Skeletal muscle cell (primary cell): ENCODE data around the gene OSBPL3.

ENCODE experiments used
- DNase-seq: peaks from one replicate; pipeline ENCODE4 v3.0.0-alpha.2; 2010; ENCODE audit warnings: low read depth
- H3K4me3 ChIP-seq: 2 replicates; pipeline ENCODE4 v1.5.1; 2011; ENCODE audit warnings: low read depth, mild to moderate bottlenecking, control low read depth, low read length, moderate library complexity

Gene OSBPL3

DNA sequence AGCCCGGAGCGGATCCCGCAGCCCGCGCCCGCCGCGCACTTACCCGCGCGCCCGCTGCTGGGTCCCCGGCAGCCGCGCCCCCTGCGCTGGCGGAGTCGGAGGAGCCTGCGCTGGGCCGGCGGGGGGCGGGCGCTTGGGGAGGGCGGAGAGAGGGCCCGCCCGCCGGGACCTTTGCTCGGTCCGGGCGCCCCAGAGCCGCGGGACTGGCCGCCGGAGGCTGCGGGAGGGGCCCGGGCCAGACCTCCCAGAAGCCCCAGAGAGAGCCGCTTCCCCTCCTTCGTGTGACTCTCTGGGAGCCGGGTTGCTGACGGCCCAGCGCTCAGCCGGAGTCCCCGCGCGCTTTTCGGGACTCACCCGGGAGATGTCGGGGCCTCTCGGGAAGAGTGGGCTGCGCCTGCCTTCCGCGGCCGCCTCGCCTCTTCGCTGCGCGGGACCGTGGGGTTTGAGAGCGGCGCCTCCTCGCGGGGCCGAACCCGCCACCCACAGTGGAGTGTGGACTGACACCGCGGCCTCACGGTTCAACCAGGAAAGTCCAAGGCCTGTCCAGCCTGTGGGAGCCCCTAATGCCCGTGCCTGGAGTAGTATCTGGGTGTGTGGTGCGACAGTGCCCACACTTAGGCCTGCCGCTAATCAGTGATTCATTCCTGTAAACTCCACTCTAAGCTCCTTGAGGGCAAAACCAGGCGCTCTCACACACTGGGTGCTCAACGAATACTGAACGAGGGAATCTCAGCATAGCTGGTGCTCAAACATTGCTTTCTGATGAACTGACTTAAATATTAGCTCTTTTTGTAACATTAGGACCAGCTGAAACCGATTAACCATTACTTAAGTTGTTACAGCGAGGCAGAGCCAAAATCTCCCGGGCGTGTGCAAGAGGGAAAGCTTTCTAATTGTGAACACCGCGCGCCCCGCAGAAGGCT is 222.4 kb downstream of the OSBPL3 start, which contains the start of gene GSDME:
TSS of gene GSDME (minus strand) at position 112 of the 923 bp plus-strand sequence. CDS start 7,690 bp downstream, outside the sequence.
- no peak for DNase-seq
- H3K4me3 ChIP-seq = peak within 1 kb of the TSS; percentile 69

DNA sequence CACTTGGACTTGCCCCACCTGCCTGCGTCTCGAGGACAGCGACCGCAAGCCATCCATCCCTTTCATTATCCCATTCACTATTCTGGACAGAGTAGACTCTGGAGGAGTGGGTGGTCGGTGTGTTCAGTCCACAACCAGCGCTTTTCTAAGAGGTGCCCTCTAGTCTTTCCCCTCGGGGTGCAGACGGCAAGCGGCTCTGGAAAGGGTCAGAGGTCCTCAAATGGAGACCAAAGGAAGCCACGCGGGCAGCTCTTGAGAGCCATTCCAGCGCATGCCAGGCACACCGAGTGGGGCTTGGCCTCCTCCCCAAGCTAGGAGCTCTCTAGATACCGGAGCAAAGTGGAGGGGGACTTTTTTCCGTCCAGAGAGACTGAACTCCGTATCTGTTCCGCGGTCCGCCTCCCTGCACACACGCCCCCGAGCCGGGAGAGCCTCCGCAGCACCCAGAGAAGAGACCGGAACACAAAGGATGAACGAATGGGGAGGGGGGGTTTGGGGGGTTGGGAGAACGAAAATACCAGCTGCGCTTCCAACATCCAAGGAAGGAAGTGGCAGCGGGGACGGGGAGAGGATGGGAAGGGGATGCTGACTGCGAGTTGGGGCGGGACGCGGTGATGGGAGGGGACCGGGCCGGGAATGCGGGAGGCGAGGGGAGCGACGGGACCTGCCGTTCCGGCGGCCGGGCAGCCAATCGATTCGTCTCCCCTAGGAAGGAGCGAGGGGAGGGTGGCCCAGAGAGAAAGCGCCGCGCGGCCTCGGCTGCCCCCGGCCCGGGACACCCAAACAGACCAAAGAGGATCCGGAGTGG is 223.2 kb downstream of the OSBPL3 start:
- peak overlapping the region; percentile 69 for H3K4me3 ChIP-seq
- DNase-seq = no peak

- DNase-seq = no peak
- H3K4me3 ChIP-seq = peak overlapping the region; percentile 69
These were observed 224.2 kb downstream of the OSBPL3 start for GRCh38 chr7:24755541-24756407.

DNA sequence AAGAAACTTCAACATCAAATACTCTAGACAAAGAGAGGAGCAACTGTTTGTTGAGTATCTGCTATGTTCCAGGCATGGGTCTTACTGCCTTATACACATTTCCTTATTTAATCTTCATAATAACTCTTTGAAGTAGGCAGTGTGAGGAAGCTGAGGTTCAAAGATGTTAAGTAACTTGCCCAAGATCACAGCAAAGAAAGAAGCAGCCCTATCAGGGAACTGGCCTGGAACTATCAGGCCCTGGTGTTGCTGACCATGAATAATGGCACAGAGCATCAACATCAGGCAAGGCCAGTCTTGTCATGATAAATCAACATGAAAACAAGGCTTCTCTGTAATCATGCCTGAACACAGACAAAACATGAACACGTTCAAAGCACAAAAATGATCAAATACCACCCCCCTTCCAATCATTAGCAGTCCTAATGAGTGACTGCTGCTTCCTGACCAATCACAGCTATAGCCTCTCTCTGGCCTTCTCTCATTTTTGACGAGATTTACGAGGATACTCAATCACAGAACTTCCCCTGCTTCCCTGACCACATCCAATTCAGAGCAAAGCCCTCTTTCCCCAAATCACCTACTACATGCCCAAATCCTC is 225.0 kb downstream of the OSBPL3 start:
- H3K4me3 ChIP-seq = no peak overlapping the region
- DNase-seq = no peak

GRCh38 chr7:24752073-24752800 is 227.7 kb downstream of the OSBPL3 start:
- DNase-seq = no peak
- H3K4me3 ChIP-seq = no peak overlapping the region

DNA sequence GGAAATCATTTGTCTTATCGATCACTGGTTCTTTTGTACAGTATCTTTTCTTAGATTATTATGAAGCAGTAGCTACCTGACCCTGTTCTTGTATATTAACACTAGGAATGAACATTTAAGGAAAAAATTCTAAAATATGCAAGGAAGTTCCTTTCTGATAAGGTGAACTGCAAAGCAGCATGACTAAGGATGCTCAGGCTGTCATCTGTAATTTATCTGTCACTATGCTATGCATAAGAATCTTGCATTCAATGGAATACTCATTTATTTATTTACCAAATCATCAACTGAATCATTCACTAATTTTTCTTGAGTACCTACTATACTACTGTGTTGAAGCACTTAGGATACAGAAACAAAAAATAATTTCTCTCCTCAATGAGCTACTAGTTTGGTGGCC is 228.5 kb downstream of the OSBPL3 start:
- DNase-seq = no peak
- H3K4me3 ChIP-seq = no peak overlapping the region

GRCh38 chr7:24750441-24751055 is 229.4 kb downstream of the OSBPL3 start:
- no peak for DNase-seq
- H3K4me3 ChIP-seq = no peak overlapping the region

DNA sequence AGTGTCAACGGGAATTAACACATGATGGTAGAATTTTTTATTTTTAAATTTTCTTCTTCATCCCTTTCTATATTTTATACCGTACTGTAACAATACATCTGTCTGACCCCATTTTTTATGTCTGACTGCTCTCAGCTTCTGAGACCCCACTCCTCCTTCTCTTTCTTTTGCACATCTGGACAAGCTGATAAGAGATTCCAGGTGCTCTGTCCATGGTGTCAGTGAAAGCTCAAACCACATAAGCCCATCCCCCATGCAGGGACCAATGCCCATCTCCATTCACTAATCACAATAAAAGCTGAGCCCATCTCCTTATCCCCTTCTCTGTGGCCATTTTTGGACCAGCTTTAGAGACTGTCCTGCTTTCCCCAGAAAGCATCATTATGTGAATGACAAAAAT is 231.5 kb downstream of the OSBPL3 start:
- DNase-seq = no peak
- no peak overlapping the region for H3K4me3 ChIP-seq
